Stimulated activated naive B cell treated with anti-CD40 and anti-IgM and Interleukin-4, amounts not matched to agents 10 μg/mL and 1 μg/mL and 100 μg/mL, for 72 hours (primary cell): ENCODE data around the gene CMIP.
"Not testable (repeated sequence)": the region's sequence is repeated elsewhere in the genome, so short reads cannot be mapped to it uniquely, and the experiment has no call there.

ENCODE experiments used
- ATAC-seq, 2 donors: fragments of 150-1000 bp; cut with Tn5 transposase; replicated peaks; 2 replicates each; pipeline ENCODE4 v1.10.0; 2021; ENCODE audit warnings: moderate library complexity in 1 of 2
- DNase-seq: peaks from one replicate; pipeline ENCODE4 v3.0.0; 2021
- H3K27ac Mint-ChIP-seq: one replicate; pipeline ENCODE4 v1.8.0; 2022; ENCODE audit warnings: mild to moderate bottlenecking, mixed read lengths
- H3K27me3 Mint-ChIP-seq, 2 donors: one replicate each; pipeline ENCODE4 v1.8.0; 2022; ENCODE audit warnings: mixed read lengths in 2 of 2
- H3K36me3 Mint-ChIP-seq, 2 donors: one replicate each; pipeline ENCODE4 v1.8.0; 2022; ENCODE audit warnings: mixed read lengths in 2 of 2, mild to moderate bottlenecking in 1 of 2
- H3K4me1 Mint-ChIP-seq, 2 donors: one replicate each; pipeline ENCODE4 v1.8.0; 2022; ENCODE audit warnings: mixed read lengths in 2 of 2, mild to moderate bottlenecking in 1 of 2
- H3K4me3 Mint-ChIP-seq, 2 donors: one replicate each; pipeline ENCODE4 v1.8.0; 2022; ENCODE audit warnings: mild to moderate bottlenecking in 2 of 2, mixed read lengths in 2 of 2, moderate library complexity in 1 of 2
- H3K9me3 Mint-ChIP-seq, 2 donors: one replicate each; pipeline ENCODE4 v1.8.0; 2022; ENCODE audit warnings: mixed read lengths in 2 of 2, mild to moderate bottlenecking in 1 of 2

Gene CMIP

DNA sequence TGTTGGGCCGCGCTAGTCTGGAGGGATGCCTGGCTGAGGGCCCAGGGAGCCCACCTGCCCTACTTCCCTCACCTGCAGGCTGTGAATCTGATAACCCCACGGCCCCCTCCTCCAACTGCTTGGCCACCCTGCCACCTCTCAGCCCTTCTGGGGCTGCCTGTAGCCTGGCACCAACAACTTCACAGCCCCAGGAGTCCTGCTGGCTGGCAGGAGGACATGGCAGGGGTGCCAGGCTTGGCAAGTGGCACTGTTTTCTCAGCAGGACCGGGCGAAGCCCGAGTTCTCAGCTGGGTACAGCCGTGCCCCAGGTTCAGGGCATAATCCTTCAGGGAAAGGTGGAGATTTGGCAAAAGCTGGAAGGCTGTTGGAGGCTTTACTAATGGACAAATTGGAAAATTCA is 129.6 kb downstream of the CMIP start:
- peaks cover 8 to 37% of the 10 kb centered on the region in 2 donors for H3K4me1 Mint-ChIP-seq
- H3K36me3 Mint-ChIP-seq, result peaks cover 0 to 10% of the 10 kb centered on the region in 2 donors
- no peaks in the 10 kb centered on the region for H3K9me3 Mint-ChIP-seq
- no peak overlapping the region for H3K27ac Mint-ChIP-seq
- H3K27me3 Mint-ChIP-seq, result no peaks in the 10 kb centered on the region
- DNase-seq (no peak), ATAC-seq (no peak)
- H3K4me3 Mint-ChIP-seq, result no peak overlapping the region

GRCh38 chr16:81575307-81575706 is 130.7 kb downstream of the CMIP start:
- ATAC-seq (no peak), DNase-seq (no peak)
- peaks cover 0 to 10% of the 10 kb centered on the region in 2 donors for H3K36me3 Mint-ChIP-seq
- no peaks in the 10 kb centered on the region for H3K9me3 Mint-ChIP-seq
- H3K27me3 Mint-ChIP-seq, result no peaks in the 10 kb centered on the region
- H3K4me3 Mint-ChIP-seq, result no peak overlapping the region
- peaks cover 5 to 30% of the 10 kb centered on the region in 2 donors for H3K4me1 Mint-ChIP-seq
- no peak overlapping the region for H3K27ac Mint-ChIP-seq

GRCh38 chr16:81575834-81576233 is 131.2 kb downstream of the CMIP start:
- Mint-ChIP-seq H3K36me3 (peaks cover 1 to 11% of the 10 kb centered on the region in 2 donors), H3K27ac (no peak overlapping the region), H3K27me3 (no peaks in the 10 kb centered on the region), H3K4me1 (peaks cover 6 to 29% of the 10 kb centered on the region in 2 donors), H3K9me3 (no peaks in the 10 kb centered on the region), H3K4me3 (no peak overlapping the region)
- DNase-seq (no peak), ATAC-seq (no peak)

DNA sequence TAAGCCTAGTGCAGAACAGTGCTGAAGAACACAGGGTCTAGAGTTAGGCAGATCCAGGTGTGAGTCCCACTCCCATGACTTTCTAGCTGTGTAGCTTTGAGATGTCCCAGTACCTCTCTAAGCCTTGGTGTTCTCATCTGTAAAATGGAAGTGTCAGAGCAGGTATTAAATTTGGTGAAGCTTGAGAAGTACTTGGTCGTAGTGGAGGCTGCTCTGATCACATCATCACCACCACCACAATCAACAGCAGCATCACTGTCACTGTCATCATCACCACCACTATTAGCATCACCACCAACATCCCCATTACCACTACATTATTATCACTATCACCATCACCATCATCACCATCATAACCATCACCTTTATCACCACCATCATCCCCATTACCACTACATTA is 132.1 kb downstream of the CMIP start:
- peaks cover 8 to 24% of the 10 kb centered on the region in 2 donors for H3K4me1 Mint-ChIP-seq
- no peak overlapping the region for H3K4me3 Mint-ChIP-seq
- DNase-seq (no peak), ATAC-seq (no peak)
- H3K36me3 Mint-ChIP-seq, result peaks cover 3 to 14% of the 10 kb centered on the region in 2 donors
- H3K9me3 Mint-ChIP-seq, result no peaks in the 10 kb centered on the region
- no peak overlapping the region for H3K27ac Mint-ChIP-seq
- H3K27me3 Mint-ChIP-seq, result no peaks in the 10 kb centered on the region

DNA sequence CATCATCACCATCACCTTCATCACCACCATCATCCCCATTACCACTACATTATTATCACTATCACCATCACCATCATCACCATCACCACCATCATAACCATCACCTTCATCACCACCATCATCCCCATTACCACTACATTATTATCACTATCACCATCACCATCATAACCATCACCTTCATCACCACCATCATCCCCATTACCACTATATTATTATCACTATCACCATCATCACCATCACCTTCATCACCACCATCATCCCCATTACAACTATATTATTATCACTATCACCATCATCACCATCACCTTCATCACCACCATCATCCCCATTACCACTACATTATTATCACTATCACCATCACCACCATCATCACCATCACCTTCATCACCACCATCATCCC is 132.7 kb downstream of the CMIP start:
- H3K9me3 Mint-ChIP-seq, H3K27me3 Mint-ChIP-seq, H3K4me3 Mint-ChIP-seq, H3K27ac Mint-ChIP-seq, ATAC-seq, DNase-seq: not testable (repeated sequence)
- Mint-ChIP-seq H3K36me3 (peaks cover 3 to 10% of the 10 kb centered on the region in 2 donors), H3K4me1 (peaks cover 8 to 18% of the 10 kb centered on the region in 2 donors)

- ATAC-seq (no peak), DNase-seq (no peak)
- Mint-ChIP-seq H3K27ac (no peak overlapping the region), H3K4me1 (peaks cover 8 to 18% of the 10 kb centered on the region in 2 donors), H3K27me3 (no peaks in the 10 kb centered on the region), H3K9me3 (no peaks in the 10 kb centered on the region), H3K36me3 (peaks cover 3 to 9% of the 10 kb centered on the region in 2 donors), H3K4me3 (no peak overlapping the region)
Measured at GRCh38 chr16:81578076-81578475, 133.5 kb downstream of the CMIP start.

DNA sequence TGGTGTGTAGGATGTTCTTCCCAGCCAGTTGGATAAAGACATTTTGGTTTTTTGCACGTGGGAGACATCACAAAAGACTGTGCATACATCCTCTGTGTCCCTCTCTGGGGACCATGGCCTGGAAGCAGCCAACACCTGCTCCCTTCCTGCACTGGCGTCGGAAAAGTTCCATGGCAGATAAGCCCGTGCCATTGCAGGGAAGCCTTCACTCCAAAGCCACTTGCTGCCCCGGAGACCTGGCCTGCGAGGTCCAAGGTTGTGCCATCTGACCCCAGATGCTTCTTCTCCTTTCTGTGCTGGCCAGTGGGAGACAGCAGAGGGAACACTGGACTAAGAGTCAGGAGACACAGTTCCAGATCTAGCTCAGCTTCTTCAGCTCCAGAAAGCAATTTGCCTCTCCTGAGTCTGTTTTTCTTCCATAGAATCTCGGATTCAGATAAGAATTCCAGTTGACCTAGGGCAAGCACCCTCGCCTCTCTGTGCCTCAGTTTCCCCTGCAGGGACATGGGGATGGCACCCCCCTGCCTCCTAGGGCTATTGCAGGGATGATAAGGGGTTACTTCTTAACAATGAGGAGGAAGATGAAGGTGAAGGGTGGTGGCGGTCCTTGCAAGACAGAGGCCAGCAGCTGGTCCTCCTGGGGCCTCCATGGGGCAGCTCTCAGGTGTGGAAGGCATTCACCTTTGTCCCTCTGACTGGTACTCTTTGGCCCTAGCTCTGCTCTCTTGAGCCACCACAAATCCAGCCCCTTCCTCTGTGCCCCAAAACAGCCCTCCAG is 134.2 kb downstream of the CMIP start:
- H3K36me3 Mint-ChIP-seq, result peaks cover 6 to 13% of the 10 kb centered on the region in 2 donors
- no peak overlapping the region for H3K4me3 Mint-ChIP-seq
- ATAC-seq (no peak), DNase-seq (no peak)
- no peaks in the 10 kb centered on the region for H3K27me3 Mint-ChIP-seq
- H3K27ac Mint-ChIP-seq, result no peak overlapping the region
- H3K9me3 Mint-ChIP-seq, result no peaks in the 10 kb centered on the region
- peaks cover 10 to 18% of the 10 kb centered on the region in 2 donors for H3K4me1 Mint-ChIP-seq

GRCh38 chr16:81581107-81581506 is 136.5 kb downstream of the CMIP start:
- H3K4me1 Mint-ChIP-seq, result peaks cover 17% of the 10 kb centered on the region in 2 donors
- no peaks in the 10 kb centered on the region for H3K27me3 Mint-ChIP-seq
- ATAC-seq, result no peak
- H3K36me3 Mint-ChIP-seq, result peaks cover 18 to 21% of the 10 kb centered on the region in 2 donors
- H3K4me3 Mint-ChIP-seq, result no peak overlapping the region
- no peak overlapping the region for H3K27ac Mint-ChIP-seq
- DNase-seq, result no peak
- no peaks in the 10 kb centered on the region for H3K9me3 Mint-ChIP-seq

DNA sequence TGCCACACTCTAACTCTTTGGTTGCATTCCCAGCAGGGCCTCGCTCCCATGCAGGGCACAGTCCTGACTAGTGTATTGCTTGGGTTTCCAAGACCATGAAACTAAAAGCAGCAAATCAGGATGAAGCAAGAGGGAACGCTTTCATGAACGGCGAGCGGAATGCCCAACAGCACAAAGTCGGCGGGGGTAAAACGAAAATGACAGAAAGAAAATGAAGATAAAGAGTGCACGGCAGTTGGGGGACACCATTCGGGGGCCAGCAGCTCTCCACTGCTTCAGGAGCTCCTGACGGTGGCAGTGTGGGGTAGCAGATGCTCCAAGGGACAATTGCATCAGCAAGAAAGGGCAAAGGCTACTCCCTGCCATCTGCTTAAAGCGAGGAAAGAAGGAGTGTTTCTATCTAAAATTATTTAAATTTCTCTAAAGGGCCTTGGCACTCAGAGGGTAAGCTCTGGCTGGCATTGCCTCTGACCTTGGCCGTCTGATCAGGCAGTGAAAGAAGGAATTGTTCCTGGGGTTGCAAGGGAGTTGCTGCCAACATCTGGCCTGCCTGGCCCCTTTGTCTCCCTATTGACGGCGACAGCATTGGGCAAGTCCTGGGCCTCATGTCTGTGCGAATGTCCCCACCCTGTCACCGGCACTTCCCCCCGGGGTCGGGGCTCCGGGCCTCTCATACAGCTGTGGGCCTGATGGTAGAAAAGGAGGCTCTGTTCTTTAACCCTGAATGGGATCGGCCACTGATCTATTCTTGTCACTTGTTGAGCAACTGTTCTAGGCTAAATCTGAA is 138.2 kb downstream of the CMIP start:
- DNase-seq (no peak), ATAC-seq (no peak)
- no peak overlapping the region for H3K27ac Mint-ChIP-seq
- no peaks in the 10 kb centered on the region for H3K9me3 Mint-ChIP-seq
- H3K36me3 Mint-ChIP-seq, result peaks cover 18 to 31% of the 10 kb centered on the region in 2 donors
- H3K27me3 Mint-ChIP-seq, result no peaks in the 10 kb centered on the region
- no peak overlapping the region for H3K4me3 Mint-ChIP-seq
- H3K4me1 Mint-ChIP-seq, result peaks cover 23 to 28% of the 10 kb centered on the region in 2 donors

DNA sequence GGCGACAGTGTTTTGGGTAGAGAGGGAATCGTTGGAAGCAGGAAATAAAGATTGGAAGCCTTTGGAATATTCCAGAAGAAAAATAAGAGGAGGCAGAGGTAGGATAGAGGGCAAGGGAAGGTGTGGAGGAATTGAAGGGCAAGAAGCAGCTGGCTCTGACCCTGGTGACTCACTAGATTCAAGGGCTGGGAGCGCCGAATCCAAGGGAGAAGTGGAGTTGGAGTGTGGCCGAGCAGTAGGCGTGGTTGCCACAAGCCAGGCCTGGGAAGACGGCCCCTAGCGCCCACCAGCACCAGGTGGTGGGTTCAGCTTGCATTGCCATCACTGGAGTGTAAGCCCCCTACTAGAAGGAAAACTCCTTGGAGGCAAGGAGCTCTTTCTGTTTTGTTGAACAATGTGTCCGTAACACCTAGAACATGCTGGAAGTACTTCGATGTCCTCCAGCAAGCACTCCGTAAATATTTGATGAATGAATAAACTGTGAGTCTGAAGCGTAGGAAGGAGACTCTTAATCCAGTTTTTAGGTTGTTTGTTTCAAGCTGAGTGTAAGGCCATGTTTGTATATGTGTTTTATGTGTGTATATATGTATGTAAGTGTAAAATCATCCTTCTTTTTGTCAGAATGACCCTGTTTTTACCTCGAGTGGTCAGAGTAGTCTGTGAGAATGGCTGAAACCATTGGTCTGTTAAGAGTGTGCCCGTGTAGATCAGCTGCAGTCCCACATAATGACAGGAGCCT is 139.5 kb downstream of the CMIP start:
- H3K4me1 Mint-ChIP-seq, result peaks cover 27 to 30% of the 10 kb centered on the region in 2 donors
- H3K27ac Mint-ChIP-seq, result no peak overlapping the region
- no peak for DNase-seq
- no peaks in the 10 kb centered on the region for H3K27me3 Mint-ChIP-seq
- ATAC-seq, result no peak
- no peak overlapping the region for H3K4me3 Mint-ChIP-seq
- no peaks in the 10 kb centered on the region for H3K9me3 Mint-ChIP-seq
- peaks cover 20 to 43% of the 10 kb centered on the region in 2 donors for H3K36me3 Mint-ChIP-seq

GRCh38 chr16:81585785-81586184 is 141.2 kb downstream of the CMIP start:
- no peak overlapping the region for H3K4me3 Mint-ChIP-seq
- H3K36me3 Mint-ChIP-seq, result peaks cover 25 to 52% of the 10 kb centered on the region in 2 donors
- H3K9me3 Mint-ChIP-seq, result no peaks in the 10 kb centered on the region
- DNase-seq (no peak), ATAC-seq (no peak)
- peaks cover 35 to 36% of the 10 kb centered on the region in 2 donors for H3K4me1 Mint-ChIP-seq
- H3K27me3 Mint-ChIP-seq, result no peaks in the 10 kb centered on the region
- peak overlapping the region; percentile 79 for H3K27ac Mint-ChIP-seq

DNA sequence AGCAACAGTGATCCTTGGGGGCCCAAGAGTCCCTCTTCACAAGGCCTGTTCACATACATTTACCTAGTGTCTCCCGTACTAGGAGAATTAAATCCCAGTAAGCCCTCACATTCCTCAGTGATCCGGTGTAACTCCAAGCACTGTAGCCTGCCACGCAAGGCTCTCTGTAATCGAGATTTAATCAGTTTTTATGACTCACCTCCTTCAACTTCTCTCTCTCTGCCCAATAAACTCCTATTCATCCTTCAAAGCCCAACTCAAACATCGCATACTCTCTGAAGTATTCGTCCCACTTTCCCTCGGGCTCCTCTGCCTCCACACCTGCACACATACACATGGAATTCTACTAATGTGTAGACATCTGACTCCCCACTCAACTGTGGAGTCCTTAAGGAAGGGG is 141.8 kb downstream of the CMIP start:
- H3K4me1 Mint-ChIP-seq, result peaks cover 35 to 37% of the 10 kb centered on the region in 2 donors
- H3K27me3 Mint-ChIP-seq, result no peaks in the 10 kb centered on the region
- H3K36me3 Mint-ChIP-seq, result peaks cover 23 to 50% of the 10 kb centered on the region in 2 donors
- no peak overlapping the region for H3K27ac Mint-ChIP-seq
- H3K9me3 Mint-ChIP-seq, result no peaks in the 10 kb centered on the region
- H3K4me3 Mint-ChIP-seq, result no peak overlapping the region
- DNase-seq (no peak), ATAC-seq (no peak)

DNA sequence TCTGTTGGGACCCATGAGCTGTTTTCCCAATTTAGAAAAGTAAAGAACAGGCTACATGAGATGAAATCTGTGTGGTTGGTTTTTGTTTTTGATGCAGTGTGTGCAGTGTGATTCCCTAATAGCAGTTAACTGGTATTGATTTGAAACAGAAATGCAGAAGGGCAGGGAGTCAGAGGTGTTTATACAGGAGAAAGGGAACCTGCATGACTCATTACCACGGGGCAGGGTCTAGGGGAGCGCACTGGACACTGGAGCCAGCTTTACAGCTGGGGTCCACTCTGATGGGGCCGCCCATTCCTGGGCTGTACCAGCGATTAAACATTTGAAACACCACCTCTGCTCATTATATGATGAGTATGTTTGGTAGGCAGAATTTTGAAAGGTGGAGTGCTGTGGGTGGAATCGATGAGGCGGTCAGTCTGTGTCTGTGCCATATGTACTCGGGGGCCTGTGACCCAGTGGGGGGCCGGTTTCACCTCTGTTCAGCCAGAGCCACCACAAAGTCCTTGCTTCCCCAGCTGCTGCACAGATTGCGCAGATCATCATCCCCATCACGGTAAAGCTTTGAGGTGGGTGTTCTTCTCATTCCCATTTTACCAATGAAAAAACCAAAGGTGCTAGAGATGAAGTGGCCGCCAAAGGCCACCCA is 142.5 kb downstream of the CMIP start:
- H3K27ac Mint-ChIP-seq, result no peak overlapping the region
- no peaks in the 10 kb centered on the region for H3K9me3 Mint-ChIP-seq
- ATAC-seq (no peak), DNase-seq (no peak)
- H3K4me1 Mint-ChIP-seq, result peaks cover 35 to 40% of the 10 kb centered on the region in 2 donors
- peaks cover 23 to 50% of the 10 kb centered on the region in 2 donors for H3K36me3 Mint-ChIP-seq
- no peaks in the 10 kb centered on the region for H3K27me3 Mint-ChIP-seq
- H3K4me3 Mint-ChIP-seq, result no peak overlapping the region

GRCh38 chr16:81587626-81588160 is 143.1 kb downstream of the CMIP start:
- no peaks in the 10 kb centered on the region for H3K9me3 Mint-ChIP-seq
- ATAC-seq (no peak), DNase-seq (no peak)
- no peaks in the 10 kb centered on the region for H3K27me3 Mint-ChIP-seq
- H3K36me3 Mint-ChIP-seq, result peaks cover 23 to 46% of the 10 kb centered on the region in 2 donors
- H3K27ac Mint-ChIP-seq, result no peak overlapping the region
- H3K4me1 Mint-ChIP-seq, result peaks cover 39 to 46% of the 10 kb centered on the region in 2 donors
- H3K4me3 Mint-ChIP-seq, result no peak overlapping the region
